Astrocyte (in vitro differentiated cells and primary cell): ENCODE data around the gene HDAC6. TPM values are rescaled to one million over a fixed set of nuclear protein-coding genes. Genes with fewer than 3 reads are reported as not detected.

ENCODE experiments used
- DNase-seq: peaks from one replicate; pipeline ENCODE4 v3.0.0-alpha.2; 2010; ENCODE audit warnings: low read depth
- FAIRE-seq: peaks from 2 replicates; lab custom pipeline; 2011; peaks lifted over from hg19 to GRCh38; lab: Jason Lieb, UNC
- H2AFZ ChIP-seq: 2 replicates; pipeline ENCODE4 v1.6.0; 2012; ENCODE audit warnings: low read depth, low read length, inconsistent platforms
- H3K27ac ChIP-seq: 2 replicates; pipeline ENCODE4 v1.5.1; 2011; ENCODE audit warnings: low read depth, low read length, inconsistent platforms
- H3K27me3 ChIP-seq: 2 replicates; pipeline ENCODE4 v1.6.0; 2011; ENCODE audit warnings: low read length, inconsistent platforms; ENCODE audit not compliant: insufficient read depth
- H3K36me3 ChIP-seq: 2 replicates; pipeline ENCODE4 v1.5.1; 2011; ENCODE audit warnings: low read length, inconsistent platforms; ENCODE audit not compliant: insufficient read depth
- H3K4me1 ChIP-seq: 2 replicates; pipeline ENCODE4 v1.5.1; 2011; ENCODE audit warnings: low read length, inconsistent platforms; ENCODE audit not compliant: insufficient read depth
- H3K4me2 ChIP-seq: 2 replicates; pipeline ENCODE4 v1.6.0; 2012; ENCODE audit warnings: low read length, inconsistent platforms
- H3K4me3 ChIP-seq: 2 replicates; pipeline ENCODE4 v1.5.1; 2011; ENCODE audit warnings: low read depth, mild to moderate bottlenecking, low read length, inconsistent platforms; ENCODE audit not compliant: insufficient read depth
- H3K79me2 ChIP-seq: 2 replicates; pipeline ENCODE4 v1.6.0; 2012; ENCODE audit warnings: mild to moderate bottlenecking, low read length, inconsistent platforms; ENCODE audit not compliant: insufficient read depth
- H3K9ac ChIP-seq: 2 replicates; pipeline ENCODE4 v1.6.0; 2012; ENCODE audit warnings: mild to moderate bottlenecking, low read length, inconsistent platforms
- H3K9me3 ChIP-seq: 2 replicates; pipeline ENCODE4 v1.5.1; 2012; ENCODE audit warnings: low read depth, mild to moderate bottlenecking, low read length, inconsistent platforms; ENCODE audit not compliant: insufficient read depth
- H4K20me1 ChIP-seq: 2 replicates; pipeline ENCODE4 v1.6.0; 2012; ENCODE audit warnings: low read length, inconsistent platforms; ENCODE audit not compliant: insufficient read depth
- H3K27ac Mint-ChIP-seq: one replicate; pipeline ENCODE4 v1.8.0; 2021; ENCODE audit warnings: mild to moderate bottlenecking, mixed read lengths; ENCODE audit not compliant: unreplicated experiment
- H3K27me3 Mint-ChIP-seq: one replicate; pipeline ENCODE4 v1.8.0; 2021; ENCODE audit warnings: low read depth, mixed read lengths; ENCODE audit not compliant: unreplicated experiment
- H3K36me3 Mint-ChIP-seq: one replicate; pipeline ENCODE4 v1.8.0; 2021; ENCODE audit warnings: low read depth, mixed read lengths; ENCODE audit not compliant: unreplicated experiment
- H3K4me1 Mint-ChIP-seq: one replicate; pipeline ENCODE4 v1.8.0; 2021; ENCODE audit warnings: low read depth, mixed read lengths; ENCODE audit not compliant: unreplicated experiment
- H3K4me3 Mint-ChIP-seq: one replicate; pipeline ENCODE4 v1.8.0; 2021; ENCODE audit warnings: mild to moderate bottlenecking, moderate library complexity, mixed read lengths; ENCODE audit not compliant: unreplicated experiment
- H3K9me3 Mint-ChIP-seq: one replicate; pipeline ENCODE4 v1.8.0; 2021; ENCODE audit warnings: mild to moderate bottlenecking, mixed read lengths; ENCODE audit not compliant: unreplicated experiment
- CTCF ChIP-seq: IDR thresholded peaks from 2 replicates; pipeline ENCODE4 v1.5.1; 2011; ENCODE audit warnings: low read depth, mild to moderate bottlenecking, inconsistent platforms, low read length, moderate library complexity; ENCODE audit not compliant: insufficient read depth
- EZH2 ChIP-seq: IDR thresholded peaks from 2 replicates; pipeline ENCODE4 v1.6.1; 2012; ENCODE audit warnings: mild to moderate bottlenecking, low read length, inconsistent platforms; ENCODE audit not compliant: insufficient read depth
- total RNA-seq: library from RNA; stranded (reverse); gene quantifications from 2 replicates; pipeline ENCODE4 v1.2.1, GENCODE V29; 2021

Gene HDAC6
- total RNA-seq, 1 donor from 2014 or later, result 59.2 TPM

GRCh38 chrX:48813644-48814043, 11.8 kb downstream of the HDAC6 start:
- H3K27ac Mint-ChIP-seq, result no peak overlapping the region
- FAIRE-seq (no peak), DNase-seq (no peak)
- Histone ChIP-seq H3K27me3 (no peaks in the 10 kb centered on the region), H3K9ac (no peak overlapping the region), H2AFZ (no peak overlapping the region), H3K4me2 (no peak overlapping the region), H3K4me1 (no peaks in the 10 kb centered on the region), H3K9me3 (no peaks in the 10 kb centered on the region), H4K20me1 (no peaks in the 10 kb centered on the region), H3K79me2 (no peaks in the 10 kb centered on the region), H3K4me3 (no peak overlapping the region), H3K36me3 (no peaks in the 10 kb centered on the region), H3K27ac (no peak overlapping the region)
- no peaks in the 10 kb centered on the region for H3K4me1 Mint-ChIP-seq
- H3K4me3 Mint-ChIP-seq, result no peak overlapping the region
- TF ChIP-seq EZH2 (no peak), CTCF (no peak)
- H3K27me3 Mint-ChIP-seq, result no peaks in the 10 kb centered on the region
- no peaks in the 10 kb centered on the region for H3K9me3 Mint-ChIP-seq
- no peaks in the 10 kb centered on the region for H3K36me3 Mint-ChIP-seq

- no peaks in the 10 kb centered on the region for H3K9me3 Mint-ChIP-seq
- H3K27me3 ChIP-seq, result no peaks in the 10 kb centered on the region
- FAIRE-seq, result no peak
Observed at GRCh38 chrX:48814722-48815121, 12.9 kb downstream of the HDAC6 start.

More at GRCh38 chrX:48814722-48815121, 12.9 kb downstream of the HDAC6 start:
- H3K36me3 Mint-ChIP-seq, result no peaks in the 10 kb centered on the region
- Histone ChIP-seq H3K9me3 (no peaks in the 10 kb centered on the region), H4K20me1 (no peaks in the 10 kb centered on the region), H3K36me3 (no peaks in the 10 kb centered on the region), H2AFZ (no peak overlapping the region), H3K4me1 (no peaks in the 10 kb centered on the region), H3K4me2 (no peak overlapping the region), H3K27ac (no peak overlapping the region), H3K9ac (no peak overlapping the region), H3K79me2 (no peaks in the 10 kb centered on the region), H3K4me3 (no peak overlapping the region)
- no peaks in the 10 kb centered on the region for H3K4me1 Mint-ChIP-seq
- DNase-seq, result no peak
- no peak for TF ChIP-seq CTCF
- TF ChIP-seq EZH2, result no peak
- no peaks in the 10 kb centered on the region for H3K27me3 Mint-ChIP-seq
- no peak overlapping the region for H3K4me3 Mint-ChIP-seq
- H3K27ac Mint-ChIP-seq, result no peak overlapping the region
